Measurements from ENCODE around the gene ITGB7.

- TF ChIP-seq CTCF (IDR thresholded peaks at IDR 0.05; ENCODE audit: insufficient read depth, low read length) = no peak
- TF ChIP-seq REST (IDR thresholded peaks at IDR 0.05; ENCODE audit: insufficient replicate concordance, low read depth) = no peak
- TF ChIP-seq POLR2AphosphoS5 (IDR thresholded peaks at IDR 0.05; ENCODE audit: low read depth) = no peak
- no peak for TF ChIP-seq GABPA (IDR thresholded peaks at IDR 0.05; ENCODE audit: low read depth)
- no peak for TF ChIP-seq SPI1 (IDR thresholded peaks at IDR 0.05; ENCODE audit: borderline replicate concordance, low read depth)
These were observed 32.7 kb upstream of the ITGB7 start for GRCh38 chr12:53239643-53240258.
